ENCODE measurements around the gene MEI4. TPM values are rescaled to one million over a fixed set of nuclear protein-coding genes. Genes with fewer than 3 reads are reported as not detected.

The MEI4 gene
- total RNA-seq, 3 donors from 2014 or later, result not detected

DNA sequence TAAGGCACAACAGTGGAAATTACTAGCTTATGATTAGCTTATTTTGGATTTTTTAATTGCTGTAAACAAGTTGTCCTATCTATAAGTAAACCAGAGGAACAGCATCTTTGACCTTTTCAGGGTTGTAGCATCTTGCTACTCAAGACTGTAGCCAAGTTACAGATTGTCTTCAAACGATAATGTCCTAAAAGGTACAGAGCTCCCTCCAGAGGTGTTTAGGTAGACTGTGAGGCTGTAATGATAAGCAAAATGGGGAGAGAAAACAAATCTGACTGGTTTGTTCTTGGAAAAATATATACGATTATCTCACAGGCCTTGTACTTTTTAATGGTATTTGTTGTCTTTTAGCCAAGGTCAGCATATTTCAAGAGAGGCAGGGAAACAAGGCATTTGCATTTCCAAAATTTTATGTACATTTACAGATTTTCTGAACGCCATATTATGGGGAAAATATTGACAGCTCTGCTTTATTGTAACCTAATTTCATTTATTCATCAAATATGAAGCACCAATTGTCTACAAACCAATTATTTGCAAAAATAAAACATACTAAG lies 273.4 kb downstream of the MEI4 start:
- Histone ChIP-seq H3K36me3 (no peaks in the 10 kb centered on the region), H3K27ac (no peak overlapping the region), H3K4me1 (no peaks in the 10 kb centered on the region), H3K4me3 (no peak overlapping the region), H3K9me3 (no peaks in the 10 kb centered on the region), H3K27me3 (no peaks in the 10 kb centered on the region)
- no peak for DNase-seq (ENCODE audit: low spot score in 2 of 2)
- TF ChIP-seq, protein P1, sequence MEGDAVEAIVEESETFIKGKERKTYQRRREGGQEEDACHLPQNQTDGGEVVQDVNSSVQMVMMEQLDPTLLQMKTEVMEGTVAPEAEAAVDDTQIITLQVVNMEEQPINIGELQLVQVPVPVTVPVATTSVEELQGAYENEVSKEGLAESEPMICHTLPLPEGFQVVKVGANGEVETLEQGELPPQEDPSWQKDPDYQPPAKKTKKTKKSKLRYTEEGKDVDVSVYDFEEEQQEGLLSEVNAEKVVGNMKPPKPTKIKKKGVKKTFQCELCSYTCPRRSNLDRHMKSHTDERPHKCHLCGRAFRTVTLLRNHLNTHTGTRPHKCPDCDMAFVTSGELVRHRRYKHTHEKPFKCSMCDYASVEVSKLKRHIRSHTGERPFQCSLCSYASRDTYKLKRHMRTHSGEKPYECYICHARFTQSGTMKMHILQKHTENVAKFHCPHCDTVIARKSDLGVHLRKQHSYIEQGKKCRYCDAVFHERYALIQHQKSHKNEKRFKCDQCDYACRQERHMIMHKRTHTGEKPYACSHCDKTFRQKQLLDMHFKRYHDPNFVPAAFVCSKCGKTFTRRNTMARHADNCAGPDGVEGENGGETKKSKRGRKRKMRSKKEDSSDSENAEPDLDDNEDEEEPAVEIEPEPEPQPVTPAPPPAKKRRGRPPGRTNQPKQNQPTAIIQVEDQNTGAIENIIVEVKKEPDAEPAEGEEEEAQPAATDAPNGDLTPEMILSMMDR (IDR thresholded peaks at IDR 0.05), result no peak
- no peak for TF ChIP-seq POLR2AphosphoS5 (IDR thresholded peaks at IDR 0.05)
- TF ChIP-seq POLR2A (IDR thresholded peaks at IDR 0.05), result no peak
- intact Hi-C loops (cut with DNase I; ENCODE audit: low total_unique reads), result no loop called here

DNA sequence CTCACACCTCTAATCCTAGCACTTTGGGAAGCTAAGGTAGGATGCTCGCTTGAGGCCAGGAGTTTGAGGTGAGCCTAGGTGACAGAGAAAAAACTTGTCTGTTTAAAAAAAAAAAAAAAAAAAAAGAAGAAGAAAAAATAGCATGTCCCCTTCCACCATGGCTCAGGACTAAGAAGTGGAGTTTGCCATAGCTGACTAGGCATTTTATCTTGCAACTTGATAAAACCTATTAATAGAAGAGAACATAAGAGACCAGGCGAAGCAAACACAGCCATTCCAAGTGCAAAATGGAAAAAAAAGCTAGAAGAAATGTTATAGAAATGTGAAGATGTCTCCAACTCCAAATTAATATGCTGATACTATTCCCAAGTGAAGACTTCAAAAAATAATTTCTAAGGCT lies 277.5 kb downstream of the MEI4 start:
- Histone ChIP-seq H3K4me1 (no peaks in the 10 kb centered on the region), H3K27ac (no peak overlapping the region), H3K4me3 (no peak overlapping the region), H3K27me3 (no peaks in the 10 kb centered on the region), H3K9me3 (no peaks in the 10 kb centered on the region), H3K36me3 (no peaks in the 10 kb centered on the region)
- TF ChIP-seq POLR2AphosphoS5 (IDR thresholded peaks at IDR 0.05) (no peak), POLR2A (IDR thresholded peaks at IDR 0.05) (no peak)
- TF ChIP-seq, protein P1 (IDR thresholded peaks at IDR 0.05), result no peak
- DNase-seq (ENCODE audit: low spot score in 2 of 2), result no peak
- intact Hi-C loops (cut with DNase I; ENCODE audit: low total_unique reads), result no loop called here

DNA sequence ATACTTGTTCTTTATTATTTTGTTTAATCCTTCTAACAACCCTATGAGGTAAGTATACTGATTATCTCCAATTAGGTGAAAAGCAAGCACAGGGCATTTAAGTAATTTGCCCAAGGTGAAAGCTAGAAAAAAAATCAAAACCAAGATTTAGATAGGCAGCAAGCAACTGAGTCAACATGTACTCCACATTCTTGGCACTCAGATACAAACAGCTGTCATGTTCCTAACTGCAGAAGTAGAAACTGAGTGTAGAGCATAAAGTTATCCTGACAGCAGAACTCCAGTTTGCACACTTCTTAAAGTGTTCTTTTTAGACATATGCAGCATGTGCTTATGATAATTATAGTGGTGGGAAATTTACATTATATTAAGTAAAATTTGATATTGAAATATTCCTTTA lies 278.1 kb downstream of the MEI4 start:
- no peak overlapping the region for H3K4me3 ChIP-seq
- intact Hi-C loops (cut with DNase I; ENCODE audit: low total_unique reads), result no loop called here
- no peaks in the 10 kb centered on the region for H3K4me1 ChIP-seq
- TF ChIP-seq POLR2A (IDR thresholded peaks at IDR 0.05) (no peak), POLR2AphosphoS5 (IDR thresholded peaks at IDR 0.05) (no peak)
- TF ChIP-seq, protein P1 (IDR thresholded peaks at IDR 0.05), result no peak
- H3K27ac ChIP-seq, result no peak overlapping the region
- no peaks in the 10 kb centered on the region for H3K9me3 ChIP-seq
- H3K36me3 ChIP-seq, result no peaks in the 10 kb centered on the region
- DNase-seq (ENCODE audit: low spot score in 2 of 2), result no peak
- no peaks in the 10 kb centered on the region for H3K27me3 ChIP-seq

DNA sequence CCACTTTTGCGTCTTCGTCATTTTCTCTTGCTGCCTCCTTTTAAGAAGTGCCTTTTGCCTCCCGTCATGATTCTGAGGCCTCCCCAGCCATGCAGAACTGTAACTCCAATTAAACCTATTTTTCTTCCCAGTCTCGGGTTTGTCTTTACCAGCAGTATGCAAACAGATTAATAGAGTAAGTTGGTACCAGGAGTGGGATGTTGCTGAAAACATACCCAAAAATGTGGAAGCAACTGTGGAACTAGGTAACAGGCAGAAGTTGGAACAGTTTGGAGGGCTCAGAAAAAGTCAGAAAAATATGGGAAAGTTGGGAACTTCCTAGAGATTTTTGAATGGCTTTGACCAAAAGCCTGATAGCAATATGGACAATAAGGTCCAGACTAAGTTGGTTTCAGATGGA lies 309.2 kb downstream of the MEI4 start:
- intact Hi-C loops (cut with DNase I; ENCODE audit: low total_unique reads), result no loop called here
- Histone ChIP-seq H3K4me1 (no peaks in the 10 kb centered on the region), H3K4me3 (no peak overlapping the region), H3K9me3 (peaks cover 9 to 17% of the 10 kb centered on the region in 2 donors), H3K36me3 (no peaks in the 10 kb centered on the region), H3K27me3 (no peaks in the 10 kb centered on the region), H3K27ac (no peak overlapping the region)
- DNase-seq (ENCODE audit: low spot score in 2 of 2), result no peak
- no peak for TF ChIP-seq POLR2A (IDR thresholded peaks at IDR 0.05)
- TF ChIP-seq, protein P1 (IDR thresholded peaks at IDR 0.05), result no peak
- no peak for TF ChIP-seq POLR2AphosphoS5 (IDR thresholded peaks at IDR 0.05)

DNA sequence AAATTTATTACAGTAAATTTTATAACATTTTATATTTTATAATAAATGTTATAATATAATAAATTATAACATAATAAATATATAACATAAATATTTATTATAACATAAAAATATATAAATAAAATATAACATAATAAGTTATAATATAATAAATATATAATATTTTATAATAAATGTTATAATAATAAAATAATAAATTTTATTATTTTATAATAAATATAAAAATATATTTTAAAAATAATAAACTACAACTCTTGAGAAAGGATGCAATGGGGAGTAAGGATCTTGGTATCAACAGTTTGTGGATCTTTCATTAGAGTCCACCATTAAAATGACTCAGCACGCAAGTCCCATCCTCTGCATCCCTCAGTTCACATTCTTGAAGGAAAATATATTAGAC lies 312.6 kb downstream of the MEI4 start:
- TF ChIP-seq, protein P1 (IDR thresholded peaks at IDR 0.05), result no peak
- TF ChIP-seq POLR2AphosphoS5 (IDR thresholded peaks at IDR 0.05), result no peak
- TF ChIP-seq POLR2A (IDR thresholded peaks at IDR 0.05), result no peak
- no peaks in the 10 kb centered on the region for H3K36me3 ChIP-seq
- H3K9me3 ChIP-seq, result peaks cover 6 to 17% of the 10 kb centered on the region in 2 donors
- intact Hi-C loops (cut with DNase I; ENCODE audit: low total_unique reads), result no loop called here
- no peak overlapping the region for H3K4me3 ChIP-seq
- H3K27me3 ChIP-seq, result no peaks in the 10 kb centered on the region
- DNase-seq (ENCODE audit: low spot score in 2 of 2), result no peak
- H3K4me1 ChIP-seq, result no peaks in the 10 kb centered on the region
- H3K27ac ChIP-seq, result no peak overlapping the region
